ENCODE results near the gene TUBGCP2. TPM values are rescaled to one million over a fixed set of nuclear protein-coding genes. Genes with fewer than 3 reads are reported as not detected.

Gene TUBGCP2
- total and polyA plus RNA-seq, 2 of the 13 experiments (the other 11 are each of a cell fraction or from before 2014, with no cell fraction given): 21.3 to 34.5 TPM

GRCh38 chr10:133277993-133278576 lies 30.6 kb downstream of the TUBGCP2 start (continued):
- no peak for TF ChIP-seq ONECUT2 (CRISPR knock-in tag; IDR thresholded peaks at IDR 0.05)
- no peak for TF ChIP-seq ZNF790 (CRISPR knock-in tag; IDR thresholded peaks at IDR 0.05; ENCODE audit: borderline replicate concordance)
- peak; percentile 61; the same call in 1 of the 2 replicates for TF ChIP-seq ZNF687 (CRISPR knock-in tag; IDR thresholded peaks at IDR 0.05)
- TF ChIP-seq HOXA5 (CRISPR knock-in tag; IDR thresholded peaks at IDR 0.05): no peak
- no peak for TF ChIP-seq FIP1L1 (IDR thresholded peaks at IDR 0.05; ENCODE audit: borderline replicate concordance, insufficient read depth, low read depth, low read length)
- TF ChIP-seq ISX (CRISPR knock-in tag; conservative IDR thresholded peaks at IDR 0.05): no peak
- no peak for TF ChIP-seq POLR2G (IDR thresholded peaks at IDR 0.05; ENCODE audit: low read depth, low read length)
- no peak for TF ChIP-seq ATF2 (CRISPR knock-in tag; IDR thresholded peaks at IDR 0.05)
- no peak for TF ChIP-seq ZNF256 (CRISPR knock-in tag; conservative IDR thresholded peaks at IDR 0.05)
- TF ChIP-seq MTF2 (CRISPR knock-in tag; IDR thresholded peaks at IDR 0.05; ENCODE audit: borderline replicate concordance): no peak
- TF ChIP-seq ATF7 (IDR thresholded peaks at IDR 0.05): no peak
- no peak for TF ChIP-seq ATF7 (CRISPR knock-in tag; IDR thresholded peaks at IDR 0.05)
- TF ChIP-seq SCMH1 (CRISPR knock-in tag; IDR thresholded peaks at IDR 0.05; ENCODE audit: borderline replicate concordance): no peak
- no peak for TF ChIP-seq NFATC3 (CRISPR knock-in tag; IDR thresholded peaks at IDR 0.05)
- TF ChIP-seq ELF4 (CRISPR knock-in tag; IDR thresholded peaks at IDR 0.05; ENCODE audit: borderline replicate concordance): no peak
- no peak for TF ChIP-seq GABPA (IDR thresholded peaks at IDR 0.05; ENCODE audit: low read depth, low read length)
- TF ChIP-seq GABPA (CRISPR knock-in tag; IDR thresholded peaks at IDR 0.05; ENCODE audit: low read depth): no peak
- TF ChIP-seq PITX1 (CRISPR knock-in tag; IDR thresholded peaks at IDR 0.05): no peak
- no peak for TF ChIP-seq ZNF180 (CRISPR knock-in tag; IDR thresholded peaks at IDR 0.05; ENCODE audit: borderline replicate concordance, low read depth)
- no peak for TF ChIP-seq KMT2B (CRISPR knock-in tag; IDR thresholded peaks at IDR 0.05)
- no peak for TF ChIP-seq SKIL (CRISPR knock-in tag; IDR thresholded peaks at IDR 0.05; ENCODE audit: borderline replicate concordance)
- no peak for TF ChIP-seq HDAC6 (IDR thresholded peaks at IDR 0.05; ENCODE audit: low read depth, low read length)
- no peak for TF ChIP-seq KAT7 (CRISPR knock-in tag; IDR thresholded peaks at IDR 0.05; ENCODE audit: borderline replicate concordance)
- peak; percentile 57; the same call in 1 of the 2 replicates for TF ChIP-seq NR2F2 (IDR thresholded peaks at IDR 0.05; ENCODE audit: borderline replicate concordance, low read depth)
- no peak for TF ChIP-seq RFXAP (CRISPR knock-in tag; IDR thresholded peaks at IDR 0.05; ENCODE audit: borderline replicate concordance)
